ENCODE data around the gene GALNT9.
"Not testable (repeated sequence)": the region's sequence is repeated elsewhere in the genome, so short reads cannot be mapped to it uniquely, and the experiment has no call there.

The GALNT9 gene

DNA sequence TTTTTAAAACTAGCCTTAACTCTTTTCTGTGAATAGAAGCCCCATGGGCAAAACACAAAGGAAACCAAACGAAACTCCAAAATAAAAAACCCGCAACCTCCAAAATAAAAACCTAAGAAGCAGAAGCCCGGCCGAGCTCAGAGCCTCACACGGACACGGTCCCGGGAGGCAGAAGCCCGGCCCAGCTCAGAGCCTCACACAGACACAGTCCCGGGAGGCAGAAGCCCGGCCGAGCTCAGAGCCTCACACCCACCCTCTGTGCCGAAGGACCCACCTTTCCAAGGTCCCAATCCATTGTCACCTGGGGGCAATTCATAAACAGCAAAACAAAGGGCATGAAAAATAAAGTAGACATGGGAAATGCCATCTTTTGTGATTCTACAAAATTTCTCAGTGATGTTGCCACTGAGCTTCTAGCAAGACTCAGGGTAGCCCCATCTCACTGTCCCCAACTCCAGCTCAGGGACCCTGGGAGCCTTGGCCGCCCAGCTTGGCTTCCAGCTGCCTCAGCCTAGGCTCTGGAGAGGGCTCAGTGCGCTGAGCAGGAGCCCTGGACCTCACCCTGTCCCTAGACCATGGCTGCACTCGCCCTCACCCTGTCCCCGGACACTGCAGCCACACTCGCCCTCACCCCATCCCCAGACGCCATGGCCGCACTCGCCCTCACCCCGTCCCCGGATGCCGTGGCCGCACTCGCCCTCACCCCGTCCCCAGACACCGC lies 82.2 kb downstream of the GALNT9 start:
- no peak for DNase-seq

- DNase-seq, result no peak
Observed at GRCh38 chr12:132245521-132246101, 83.8 kb downstream of the GALNT9 start.

DNA sequence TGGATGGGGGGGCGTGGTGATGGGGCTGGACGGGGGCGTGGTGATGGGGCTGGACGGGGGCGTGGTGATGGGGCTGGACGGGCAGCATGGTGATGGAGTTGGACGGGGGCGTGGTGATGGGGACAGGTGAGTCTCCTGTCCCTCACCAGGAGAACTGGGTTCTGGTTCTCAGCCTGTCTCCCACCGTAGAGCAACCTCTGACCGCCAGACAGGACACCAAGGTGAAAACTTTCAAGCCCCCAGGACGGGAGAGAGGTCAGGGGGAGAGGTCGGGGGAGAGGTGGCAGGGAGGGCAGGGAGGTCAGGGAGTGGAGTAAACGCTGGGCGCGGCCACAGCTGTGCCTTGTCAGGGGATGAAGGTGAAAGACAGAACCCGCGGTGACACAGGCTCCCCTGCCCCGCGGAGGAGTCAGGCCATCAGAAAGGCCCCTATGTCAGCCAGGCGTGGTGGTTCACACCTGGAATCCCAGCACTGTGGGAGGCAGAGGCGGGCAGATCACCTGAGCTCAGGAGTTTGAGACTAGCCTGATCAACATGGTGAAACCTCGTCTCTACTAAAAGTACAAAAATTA lies 84.6 kb downstream of the GALNT9 start:
- no peak for DNase-seq

DNA sequence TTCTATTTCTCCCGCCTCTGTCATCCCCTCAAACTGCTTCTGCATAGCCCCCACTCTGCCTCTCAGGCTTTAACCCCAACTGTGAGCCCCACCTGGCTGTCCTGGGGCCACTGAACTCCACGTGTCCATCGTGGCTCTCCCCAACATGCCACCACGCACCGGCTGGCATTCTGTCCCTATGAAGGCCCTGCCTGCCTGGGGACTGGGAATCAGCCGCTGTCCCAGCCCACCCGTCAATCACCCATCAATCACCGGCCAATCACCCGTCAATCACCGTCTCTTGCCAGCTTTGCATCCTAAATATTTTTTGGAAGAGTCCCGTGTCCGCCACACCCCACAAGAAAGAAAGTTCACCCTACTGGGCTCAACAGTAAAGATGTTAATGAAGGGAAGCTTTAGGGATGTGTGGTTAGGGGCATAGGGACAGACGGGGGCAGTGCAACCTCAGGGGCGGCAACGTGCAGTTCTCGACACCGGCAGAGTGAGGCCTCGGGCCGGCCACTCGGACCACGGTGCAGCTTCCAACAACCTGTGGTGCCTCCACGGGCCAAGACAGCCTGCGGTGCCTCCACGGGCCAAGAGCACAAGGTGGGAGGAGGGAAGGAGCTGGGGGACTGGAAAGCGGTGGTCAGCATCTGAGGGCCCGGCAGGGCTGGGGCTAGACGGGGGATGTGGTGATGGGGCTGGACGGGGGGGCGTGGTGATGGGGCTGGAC lies 85.6 kb downstream of the GALNT9 start:
- no peak for DNase-seq

- DNase-seq, result not testable (repeated sequence)
Observed at GRCh38 chr12:132243171-132243570, 86.2 kb downstream of the GALNT9 start.

- not testable (repeated sequence) for DNase-seq
Observed at GRCh38 chr12:132240669-132241007, 88.8 kb downstream of the GALNT9 start.

DNA sequence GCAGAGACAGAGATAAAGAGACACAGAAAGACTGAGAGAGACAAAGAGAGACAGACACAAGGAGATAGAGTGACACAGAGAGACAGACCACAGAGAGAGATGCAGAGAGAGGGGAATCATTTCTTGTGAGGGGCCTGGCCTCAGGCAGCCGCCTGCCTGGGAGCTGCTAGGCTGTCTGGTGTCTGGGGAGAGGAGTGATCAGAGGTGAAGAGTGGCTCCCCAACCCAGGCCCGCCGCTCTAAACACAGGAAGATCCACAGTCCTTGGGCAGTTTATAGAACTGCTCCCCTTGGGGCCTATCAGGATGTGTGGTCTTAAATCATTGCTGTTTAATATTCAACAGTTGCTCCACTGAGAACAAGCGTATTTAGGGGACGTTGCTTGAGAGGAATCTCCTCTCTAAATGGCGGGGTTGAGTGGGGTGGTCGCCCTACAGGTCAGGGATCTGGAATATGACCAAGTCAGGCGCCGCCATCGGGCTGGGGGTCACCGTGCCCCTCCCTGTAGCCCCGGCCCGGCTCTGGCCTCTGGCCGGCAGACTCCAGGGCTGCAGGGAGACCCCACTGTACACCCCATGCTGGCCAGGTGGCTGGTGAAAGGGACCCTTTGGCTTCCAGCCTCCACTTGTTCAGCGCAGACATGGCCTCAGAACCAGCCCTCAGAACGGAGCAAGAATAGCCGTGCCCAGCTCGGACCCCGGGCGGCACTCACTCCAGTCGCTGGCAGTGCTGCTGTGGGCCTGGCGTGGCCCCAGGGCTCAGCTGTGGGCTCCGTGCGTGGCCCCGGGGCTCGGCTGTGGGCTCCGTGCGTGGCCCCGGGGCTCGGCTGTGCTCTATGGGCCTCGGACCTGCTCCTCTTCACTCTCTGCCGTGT lies 89.4 kb downstream of the GALNT9 start:
- no peak for DNase-seq

- DNase-seq, result no peak
Observed at GRCh38 chr12:132239392-132239791, 90.0 kb downstream of the GALNT9 start.

GRCh38 chr12:132238884-132239283 lies 90.5 kb downstream of the GALNT9 start:
- DNase-seq, result no peak

- DNase-seq, result no peak
Observed at GRCh38 chr12:132238488-132238854, 90.9 kb downstream of the GALNT9 start.

GRCh38 chr12:132237772-132238487 lies 91.5 kb downstream of the GALNT9 start:
- no peak for DNase-seq

- no peak for DNase-seq
Observed at GRCh38 chr12:132236930-132237771, 92.2 kb downstream of the GALNT9 start.

DNA sequence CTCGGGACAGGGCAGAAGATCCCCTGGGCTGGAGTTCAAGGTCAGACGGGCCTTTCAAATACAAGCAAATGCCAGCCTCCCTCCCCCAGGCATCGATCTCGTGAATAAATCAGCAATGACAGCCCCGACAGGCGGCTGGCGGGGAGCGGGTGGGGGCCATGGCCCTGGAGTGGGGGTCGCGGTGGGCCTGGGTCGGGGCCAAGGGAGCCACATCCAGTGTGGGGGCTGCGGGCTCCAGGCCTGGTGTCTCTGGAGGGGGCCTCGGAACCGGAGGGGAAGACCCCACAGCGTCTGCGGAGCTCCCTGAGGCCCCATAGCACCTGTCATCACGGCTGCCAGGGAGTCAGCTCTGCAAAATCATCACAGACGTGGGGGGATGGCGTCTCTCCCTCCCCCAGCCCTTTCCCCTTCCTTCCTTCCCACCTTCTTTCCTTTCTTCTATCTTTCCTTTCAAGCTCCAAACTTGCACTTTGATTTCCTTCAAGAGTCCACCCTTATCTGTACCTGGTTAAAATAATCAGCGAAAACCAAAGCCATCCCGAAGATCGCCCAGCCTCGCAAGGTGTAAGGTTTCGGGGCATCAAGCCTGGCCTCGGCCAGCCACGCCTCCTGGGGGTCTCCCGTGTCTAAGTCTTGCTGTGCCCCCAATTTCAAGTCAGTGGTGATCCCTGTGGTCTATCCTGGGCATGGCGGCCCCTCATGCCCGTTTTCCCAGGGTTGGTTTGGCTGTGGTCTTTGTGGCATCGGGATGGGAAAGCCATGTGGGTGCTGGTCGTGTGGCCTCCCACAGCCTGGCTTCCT lies 93.1 kb downstream of the GALNT9 start:
- no peak for DNase-seq

DNA sequence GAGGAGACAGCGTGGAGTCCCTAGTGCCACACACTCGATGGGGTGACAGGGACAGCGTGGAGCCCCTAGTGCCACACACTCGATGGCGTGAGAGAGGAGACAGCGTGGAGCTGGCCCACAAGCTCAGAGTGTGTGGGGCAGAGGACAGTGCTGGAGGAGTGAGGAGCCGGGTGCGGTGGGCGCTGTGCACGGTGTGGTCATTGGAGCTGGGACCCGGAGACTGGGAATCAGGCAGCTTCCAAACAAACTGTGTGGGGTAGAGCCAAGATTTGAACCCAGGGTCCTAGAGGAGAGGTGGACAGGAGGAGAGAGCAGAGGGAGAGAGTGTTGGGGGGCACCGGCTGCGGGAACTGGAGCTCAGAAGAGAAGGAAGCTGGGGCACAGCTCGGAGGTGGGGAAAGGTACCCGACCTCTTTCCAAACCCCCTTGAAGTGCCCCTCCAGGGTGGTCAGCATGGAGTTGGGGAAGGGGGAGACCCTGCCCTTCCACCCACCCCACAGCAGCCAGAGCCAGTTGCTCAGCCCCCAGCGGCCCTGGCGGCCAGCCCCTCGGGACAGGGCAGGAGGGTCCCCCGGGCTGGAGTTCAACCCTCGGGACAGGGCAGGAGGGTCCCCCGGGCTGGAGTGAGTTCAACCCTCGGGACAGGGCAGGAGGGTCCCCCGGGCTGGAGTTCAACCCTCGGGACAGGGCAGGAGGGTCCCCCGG lies 94.1 kb downstream of the GALNT9 start:
- DNase-seq, result no peak

- no peak for DNase-seq
Observed at GRCh38 chr12:132230381-132230780, 99.0 kb downstream of the GALNT9 start.

- no peak for DNase-seq
Observed at GRCh38 chr12:132229926-132230325, 99.5 kb downstream of the GALNT9 start.

- DNase-seq, result no peak
Observed at GRCh38 chr12:132229193-132229760, 100.1 kb downstream of the GALNT9 start.

GRCh38 chr12:132228476-132229192 lies 100.8 kb downstream of the GALNT9 start:
- DNase-seq, result no peak
